Thyroid gland (tissue), 4 donors: ENCODE results near the gene ST6GALNAC3. TPM values are rescaled to one million over a fixed set of nuclear protein-coding genes. Genes with fewer than 3 reads are reported as not detected.

ENCODE experiments used
- DNase-seq, 2 donors: peaks; one replicate each; pipeline ENCODE4 v3.0.0-alpha.2; 2019
- H3K27ac ChIP-seq, 3 donors: fragments of 200-600 bp; sonication (generic); 1 replicate in 2 of 3; 2 replicates in 1 of 3; pipeline ENCODE4 v1.5.1; 2016 to 2019; ENCODE audit warnings: mild to moderate bottlenecking in 1 of 3, moderate library complexity in 1 of 3
- H3K27me3 ChIP-seq: fragments of 200-600 bp; sonication (generic); one replicate; pipeline ENCODE4 v1.5.1; 2019
- H3K36me3 ChIP-seq, 2 donors: fragments of 200-600 bp; sonication (generic); one replicate each; pipeline ENCODE4 v1.5.1; 2016 to 2019
- H3K4me1 ChIP-seq, 2 donors: fragments of 200-600 bp; sonication (generic); one replicate each; pipeline ENCODE4 v1.5.1; 2017 to 2019
- H3K4me3 ChIP-seq, 3 donors: fragments of 200-600 bp; sonication (generic); replicated peaks in 1 of 3; 1 replicate in 2 of 3; 2 replicates in 1 of 3; pipeline ENCODE4 v1.5.1; 2016; ENCODE audit warnings: mild to moderate bottlenecking in 1 of 3
- H3K9me3 ChIP-seq: fragments of 200-600 bp; sonication (generic); one replicate; pipeline ENCODE4 v1.5.1; 2017
- CTCF ChIP-seq, 6 experiments: fragments of 200-600 bp in 3 of 6; fragments of 450-650 bp in 3 of 6; sonication (generic) in 3 of 6; IDR thresholded peaks; one replicate each; pipeline ENCODE4 v1.5.1; 2016 to 2019; ENCODE audit warnings: antibody characterized with exemption in 6 of 6, mild to moderate bottlenecking in 2 of 6, inconsistent platforms in 1 of 6, moderate library complexity in 1 of 6
- POLR2A ChIP-seq, 2 donors: fragments of 450-650 bp; IDR thresholded peaks; one replicate each; pipeline ENCODE4 v1.6.1; 2017; ENCODE audit warnings: antibody characterized with exemption in 2 of 2, mild to moderate bottlenecking in 2 of 2, moderate library complexity in 1 of 2
- WGBS, 2 donors: methylation state at CpG; one replicate each; pipeline ENCODE4 v1.1.5; 2017; 5-methylcytosine and 5-hydroxymethylcytosine counted together
- intact Hi-C: fragments of 100-400 bp; cut with DNase I; formaldehyde crosslinking; loops from one replicate; pipeline ENCODE4 v1.15.1; 2023
- total RNA-seq, 4 donors: library from RNA; depleted of rRNA; stranded (reverse); fragments of >200 nt; gene quantifications; one replicate each; pipeline ENCODE4 v1.2.3, GENCODE V29; 2016

Gene ST6GALNAC3
- total RNA-seq, 4 donors from 2014 or later, result 17.4 to 35.6 (median 31.6) TPM

GRCh38 chr1:76352741-76353435 is 278.3 kb downstream of the ST6GALNAC3 start:
- DNase-seq, result no peak
- no peak overlapping the region for H3K4me3 ChIP-seq
- TF ChIP-seq CTCF (IDR thresholded peaks at IDR 0.05), result no peak
- TF ChIP-seq POLR2A (IDR thresholded peaks at IDR 0.05), result no peak
- WGBS, 2 donors, result 92 to 94% methylated on average over 5 of the region's 5 CpGs
- intact Hi-C loops, result no loop called here
- no peak overlapping the region for H3K27ac ChIP-seq
- H3K36me3 ChIP-seq, result no peaks in the 10 kb centered on the region
- no peaks in the 10 kb centered on the region for H3K27me3 ChIP-seq
- no peaks in the 10 kb centered on the region for H3K4me1 ChIP-seq
- no peaks in the 10 kb centered on the region for H3K9me3 ChIP-seq

- no peaks in the 10 kb centered on the region for H3K36me3 ChIP-seq
- intact Hi-C loops, result no loop called here
- DNase-seq, result no peak
- H3K27ac ChIP-seq, result no peak overlapping the region
- H3K4me1 ChIP-seq, result no peaks in the 10 kb centered on the region
- 95 to 99% methylated on average over 3 of the region's 3 CpGs for WGBS, 2 donors
- no peak for TF ChIP-seq POLR2A (IDR thresholded peaks at IDR 0.05)
- no peak for TF ChIP-seq CTCF (IDR thresholded peaks at IDR 0.05)
- no peaks in the 10 kb centered on the region for H3K9me3 ChIP-seq
- H3K27me3 ChIP-seq, result no peaks in the 10 kb centered on the region
- H3K4me3 ChIP-seq, result no peak overlapping the region
Measured at GRCh38 chr1:76354236-76354635, 279.7 kb downstream of the ST6GALNAC3 start.

- H3K36me3 ChIP-seq, result no peaks in the 10 kb centered on the region
- no peak overlapping the region for H3K27ac ChIP-seq
- TF ChIP-seq CTCF (IDR thresholded peaks at IDR 0.05) (no peak), POLR2A (IDR thresholded peaks at IDR 0.05) (no peak)
Measured at GRCh38 chr1:76366726-76367125, 292.2 kb downstream of the ST6GALNAC3 start.

GRCh38 chr1:76371941-76372340 is 297.4 kb downstream of the ST6GALNAC3 start:
- Histone ChIP-seq H3K36me3 (no peaks in the 10 kb centered on the region), H3K4me3 (no peak overlapping the region), H3K27me3 (no peaks in the 10 kb centered on the region), H3K4me1 (no peaks in the 10 kb centered on the region), H3K9me3 (no peaks in the 10 kb centered on the region), H3K27ac (no peak overlapping the region)
- WGBS, 2 donors, result 38 to 42% methylated on average over 3 of the region's 3 CpGs
- no peak for TF ChIP-seq CTCF (IDR thresholded peaks at IDR 0.05)
- TF ChIP-seq POLR2A (IDR thresholded peaks at IDR 0.05), result no peak
- intact Hi-C loops, result no loop called here
- peak; percentile 1 to 7 for DNase-seq

More at GRCh38 chr1:76366726-76367125, 292.2 kb downstream of the ST6GALNAC3 start:
- H3K9me3 ChIP-seq, result no peaks in the 10 kb centered on the region
- intact Hi-C loops, result no loop called here
- no peak overlapping the region for H3K4me3 ChIP-seq
- WGBS, 2 donors, result 86 to 90% methylated on average over 1 of the region's 1 CpG
- H3K4me1 ChIP-seq, result no peaks in the 10 kb centered on the region
- DNase-seq, result no peak
- no peaks in the 10 kb centered on the region for H3K27me3 ChIP-seq

- H3K27me3 ChIP-seq, result no peaks in the 10 kb centered on the region
- H3K36me3 ChIP-seq, result no peaks in the 10 kb centered on the region
- no peak overlapping the region for H3K4me3 ChIP-seq
- no peaks in the 10 kb centered on the region for H3K4me1 ChIP-seq
- no peaks in the 10 kb centered on the region for H3K9me3 ChIP-seq
- WGBS, 2 donors, result 95 to 99% methylated on average over 5 of the region's 5 CpGs
- H3K27ac ChIP-seq, result no peak overlapping the region
- TF ChIP-seq CTCF (IDR thresholded peaks at IDR 0.05) (no peak), POLR2A (IDR thresholded peaks at IDR 0.05) (no peak)
- DNase-seq, result no peak
- intact Hi-C loops, result no loop called here
Measured at GRCh38 chr1:76374086-76374485, 299.5 kb downstream of the ST6GALNAC3 start.
